DND-41 (cell line): ENCODE data around the gene BEX4.

ENCODE experiments used
- EZH2 ChIP-seq: IDR thresholded peaks from 3 replicates; pipeline ENCODE4 v1.6.1; 2012; ENCODE audit warnings: borderline replicate concordance, low read depth, mild to moderate bottlenecking, moderate library complexity, low read length, inconsistent platforms; ENCODE audit not compliant: severe bottlenecking
- TF ChIP-seq, protein P1 (sequence below): IDR thresholded peaks from 2 replicates; pipeline ENCODE4 v1.5.1; 2012; ENCODE audit warnings: borderline replicate concordance, low read length, moderate library complexity, mild to moderate bottlenecking; ENCODE audit not compliant: poor library complexity, severe bottlenecking; ENCODE audit errors: extremely low read depth

- TF ChIP-seq, protein P1, sequence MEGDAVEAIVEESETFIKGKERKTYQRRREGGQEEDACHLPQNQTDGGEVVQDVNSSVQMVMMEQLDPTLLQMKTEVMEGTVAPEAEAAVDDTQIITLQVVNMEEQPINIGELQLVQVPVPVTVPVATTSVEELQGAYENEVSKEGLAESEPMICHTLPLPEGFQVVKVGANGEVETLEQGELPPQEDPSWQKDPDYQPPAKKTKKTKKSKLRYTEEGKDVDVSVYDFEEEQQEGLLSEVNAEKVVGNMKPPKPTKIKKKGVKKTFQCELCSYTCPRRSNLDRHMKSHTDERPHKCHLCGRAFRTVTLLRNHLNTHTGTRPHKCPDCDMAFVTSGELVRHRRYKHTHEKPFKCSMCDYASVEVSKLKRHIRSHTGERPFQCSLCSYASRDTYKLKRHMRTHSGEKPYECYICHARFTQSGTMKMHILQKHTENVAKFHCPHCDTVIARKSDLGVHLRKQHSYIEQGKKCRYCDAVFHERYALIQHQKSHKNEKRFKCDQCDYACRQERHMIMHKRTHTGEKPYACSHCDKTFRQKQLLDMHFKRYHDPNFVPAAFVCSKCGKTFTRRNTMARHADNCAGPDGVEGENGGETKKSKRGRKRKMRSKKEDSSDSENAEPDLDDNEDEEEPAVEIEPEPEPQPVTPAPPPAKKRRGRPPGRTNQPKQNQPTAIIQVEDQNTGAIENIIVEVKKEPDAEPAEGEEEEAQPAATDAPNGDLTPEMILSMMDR: no peak
- no peak for TF ChIP-seq EZH2
These were observed 38.7 kb downstream of the BEX4 start for GRCh38 chrX:103253608-103254007.
